Osteocyte (in vitro differentiated cells): ENCODE data around the gene SNRNP70. TPM values are rescaled to one million over a fixed set of nuclear protein-coding genes. Genes with fewer than 3 reads are reported as not detected.

Experiments
- DNase-seq: peaks from one replicate; pipeline ENCODE4 v3.0.0; 2021; ENCODE audit warnings: mixed read lengths; ENCODE audit not compliant: unreplicated experiment; ENCODE audit errors: extremely low spot score
- H3K27ac Mint-ChIP-seq: one replicate; pipeline ENCODE4 v1.8.0; 2021; ENCODE audit warnings: mild to moderate bottlenecking, mixed read lengths; ENCODE audit not compliant: unreplicated experiment
- H3K27me3 Mint-ChIP-seq: one replicate; pipeline ENCODE4 v1.8.0; 2021; ENCODE audit warnings: mixed read lengths; ENCODE audit not compliant: unreplicated experiment
- H3K36me3 Mint-ChIP-seq: one replicate; pipeline ENCODE4 v1.8.0; 2021; ENCODE audit warnings: mixed read lengths; ENCODE audit not compliant: unreplicated experiment
- H3K4me1 Mint-ChIP-seq: one replicate; pipeline ENCODE4 v1.8.0; 2021; ENCODE audit warnings: mixed read lengths; ENCODE audit not compliant: unreplicated experiment
- H3K4me3 Mint-ChIP-seq: one replicate; pipeline ENCODE4 v1.8.0; 2021; ENCODE audit warnings: mild to moderate bottlenecking, moderate library complexity, mixed read lengths; ENCODE audit not compliant: unreplicated experiment
- H3K9me3 Mint-ChIP-seq: one replicate; pipeline ENCODE4 v1.8.0; 2021; ENCODE audit warnings: mixed read lengths; ENCODE audit not compliant: unreplicated experiment
- CTCF ChIP-seq: fragments of 200-600 bp; sonication (generic); IDR thresholded peaks from 2 replicates; pipeline ENCODE4 v1.5.0; 2021; ENCODE audit warnings: antibody characterized with exemption, mild to moderate bottlenecking, moderate library complexity
- total RNA-seq: library from RNA; stranded (reverse); gene quantifications from 2 replicates; pipeline ENCODE4 v1.2.1, GENCODE V29; 2021

SNRNP70 gene
- total RNA-seq, 1 donor from 2014 or later, result 286 TPM

- no peak for TF ChIP-seq CTCF
- DNase-seq, result no peak
- Mint-ChIP-seq H3K9me3 (no peaks in the 10 kb centered on the region), H3K27me3 (no peaks in the 10 kb centered on the region), H3K4me1 (peaks cover 9% of the 10 kb centered on the region), H3K36me3 (peaks cover 46% of the 10 kb centered on the region), H3K27ac (no peak overlapping the region), H3K4me3 (no peak overlapping the region)
Observed at GRCh38 chr19:49094505-49095482, 9.5 kb downstream of the SNRNP70 start.

GRCh38 chr19:49097453-49098288 lies 12.4 kb downstream of the SNRNP70 start:
- peak; percentile 94 for DNase-seq
- Mint-ChIP-seq H3K27ac (peak overlapping the region; percentile 61), H3K4me3 (no peak overlapping the region), H3K36me3 (peaks cover 42% of the 10 kb centered on the region), H3K4me1 (peaks cover 9% of the 10 kb centered on the region), H3K27me3 (no peaks in the 10 kb centered on the region), H3K9me3 (no peaks in the 10 kb centered on the region)
- TF ChIP-seq CTCF, result peak; percentile 98

- no peak overlapping the region for H3K27ac Mint-ChIP-seq
- H3K4me1 Mint-ChIP-seq, result peaks cover 9% of the 10 kb centered on the region
- peaks cover 40% of the 10 kb centered on the region for H3K36me3 Mint-ChIP-seq
- no peak overlapping the region for H3K4me3 Mint-ChIP-seq
- TF ChIP-seq CTCF, result no peak
- DNase-seq, result no peak
- no peaks in the 10 kb centered on the region for H3K27me3 Mint-ChIP-seq
- no peaks in the 10 kb centered on the region for H3K9me3 Mint-ChIP-seq
Observed at GRCh38 chr19:49098795-49099194, 13.5 kb downstream of the SNRNP70 start.

GRCh38 chr19:49101160-49101559 lies 15.9 kb downstream of the SNRNP70 start:
- no peaks in the 10 kb centered on the region for H3K27me3 Mint-ChIP-seq
- H3K36me3 Mint-ChIP-seq, result peaks cover 42% of the 10 kb centered on the region
- no peak overlapping the region for H3K4me3 Mint-ChIP-seq
- no peak overlapping the region for H3K27ac Mint-ChIP-seq
- no peak for DNase-seq
- H3K9me3 Mint-ChIP-seq, result no peaks in the 10 kb centered on the region
- TF ChIP-seq CTCF, result no peak
- H3K4me1 Mint-ChIP-seq, result peaks cover 9% of the 10 kb centered on the region

GRCh38 chr19:49102303-49102702 lies 17.1 kb downstream of the SNRNP70 start:
- DNase-seq, result no peak
- Mint-ChIP-seq H3K27ac (no peak overlapping the region), H3K27me3 (no peaks in the 10 kb centered on the region), H3K9me3 (no peaks in the 10 kb centered on the region), H3K4me1 (peaks cover 6% of the 10 kb centered on the region), H3K4me3 (no peak overlapping the region), H3K36me3 (peaks cover 46% of the 10 kb centered on the region)
- no peak for TF ChIP-seq CTCF
